PFSK-1 (cell line): ENCODE data around the gene N4BP2.

Source experiments
- FOXP2 ChIP-seq: optimal IDR thresholded peaks from 2 replicates; pipeline ENCODE3; 2011; ENCODE audit warnings: borderline replicate concordance, control low read depth, inconsistent platforms; ENCODE audit not compliant: insufficient read depth; ENCODE audit errors: extremely low read length, extremely low read depth
- POLR2AphosphoS5 ChIP-seq: IDR thresholded peaks from 2 replicates; pipeline ENCODE4 v1.6.1; 2012; ENCODE audit warnings: low read depth, mild to moderate bottlenecking, control low read depth, low read length, moderate library complexity
- SIN3A ChIP-seq: IDR thresholded peaks from 2 replicates; pipeline ENCODE4 v1.6.1; 2012; ENCODE audit warnings: mild to moderate bottlenecking, low read length, moderate library complexity, borderline replicate concordance; ENCODE audit not compliant: insufficient read depth
- TAF1 ChIP-seq: IDR thresholded peaks from 2 replicates; pipeline ENCODE4 v1.6.1; 2012; ENCODE audit warnings: low read length, control low read depth, borderline replicate concordance; ENCODE audit not compliant: insufficient read depth
- TF ChIP-seq, protein P1 (sequence below), 2 experiments: IDR thresholded peaks; 2 replicates each; pipeline versions ENCODE4 v1.6.1 to v1.8.0; 2011 to 2012; ENCODE audit warnings: low read depth in 2 of 2, low read length in 2 of 2, control low read depth in 1 of 2, inconsistent platforms in 1 of 2, mild to moderate bottlenecking in 1 of 2, moderate library complexity in 1 of 2; ENCODE audit not compliant: insufficient read depth in 1 of 2

Gene N4BP2

DNA sequence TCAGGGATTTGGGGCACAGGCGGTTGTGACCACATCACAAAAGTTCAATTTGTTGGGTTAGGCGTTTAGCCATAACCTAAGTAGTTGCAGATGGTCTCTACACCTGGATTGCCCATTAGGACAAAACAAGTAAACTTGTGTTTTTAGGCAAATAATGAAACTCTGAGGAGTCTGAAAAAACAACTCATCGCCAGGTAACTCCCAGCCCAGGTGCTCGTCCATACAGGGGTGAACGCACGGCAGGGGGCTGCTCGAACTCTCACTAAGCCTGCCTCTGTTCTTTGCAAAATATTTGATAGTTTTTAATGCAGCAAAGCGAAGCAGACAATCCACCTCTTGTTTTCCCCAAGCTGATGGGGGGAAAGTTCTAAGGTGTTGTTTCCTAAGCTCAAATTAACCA is 139.6 kb downstream of the N4BP2 start:
- TF ChIP-seq, protein P1, sequence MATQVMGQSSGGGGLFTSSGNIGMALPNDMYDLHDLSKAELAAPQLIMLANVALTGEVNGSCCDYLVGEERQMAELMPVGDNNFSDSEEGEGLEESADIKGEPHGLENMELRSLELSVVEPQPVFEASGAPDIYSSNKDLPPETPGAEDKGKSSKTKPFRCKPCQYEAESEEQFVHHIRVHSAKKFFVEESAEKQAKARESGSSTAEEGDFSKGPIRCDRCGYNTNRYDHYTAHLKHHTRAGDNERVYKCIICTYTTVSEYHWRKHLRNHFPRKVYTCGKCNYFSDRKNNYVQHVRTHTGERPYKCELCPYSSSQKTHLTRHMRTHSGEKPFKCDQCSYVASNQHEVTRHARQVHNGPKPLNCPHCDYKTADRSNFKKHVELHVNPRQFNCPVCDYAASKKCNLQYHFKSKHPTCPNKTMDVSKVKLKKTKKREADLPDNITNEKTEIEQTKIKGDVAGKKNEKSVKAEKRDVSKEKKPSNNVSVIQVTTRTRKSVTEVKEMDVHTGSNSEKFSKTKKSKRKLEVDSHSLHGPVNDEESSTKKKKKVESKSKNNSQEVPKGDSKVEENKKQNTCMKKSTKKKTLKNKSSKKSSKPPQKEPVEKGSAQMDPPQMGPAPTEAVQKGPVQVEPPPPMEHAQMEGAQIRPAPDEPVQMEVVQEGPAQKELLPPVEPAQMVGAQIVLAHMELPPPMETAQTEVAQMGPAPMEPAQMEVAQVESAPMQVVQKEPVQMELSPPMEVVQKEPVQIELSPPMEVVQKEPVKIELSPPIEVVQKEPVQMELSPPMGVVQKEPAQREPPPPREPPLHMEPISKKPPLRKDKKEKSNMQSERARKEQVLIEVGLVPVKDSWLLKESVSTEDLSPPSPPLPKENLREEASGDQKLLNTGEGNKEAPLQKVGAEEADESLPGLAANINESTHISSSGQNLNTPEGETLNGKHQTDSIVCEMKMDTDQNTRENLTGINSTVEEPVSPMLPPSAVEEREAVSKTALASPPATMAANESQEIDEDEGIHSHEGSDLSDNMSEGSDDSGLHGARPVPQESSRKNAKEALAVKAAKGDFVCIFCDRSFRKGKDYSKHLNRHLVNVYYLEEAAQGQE (IDR thresholded peaks at IDR 0.05; ENCODE audit: insufficient read depth in 1 of 2, low read depth in 2 of 2, low read length in 2 of 2): no peak
- no peak for TF ChIP-seq POLR2AphosphoS5
- TF ChIP-seq SIN3A: no peak

DNA sequence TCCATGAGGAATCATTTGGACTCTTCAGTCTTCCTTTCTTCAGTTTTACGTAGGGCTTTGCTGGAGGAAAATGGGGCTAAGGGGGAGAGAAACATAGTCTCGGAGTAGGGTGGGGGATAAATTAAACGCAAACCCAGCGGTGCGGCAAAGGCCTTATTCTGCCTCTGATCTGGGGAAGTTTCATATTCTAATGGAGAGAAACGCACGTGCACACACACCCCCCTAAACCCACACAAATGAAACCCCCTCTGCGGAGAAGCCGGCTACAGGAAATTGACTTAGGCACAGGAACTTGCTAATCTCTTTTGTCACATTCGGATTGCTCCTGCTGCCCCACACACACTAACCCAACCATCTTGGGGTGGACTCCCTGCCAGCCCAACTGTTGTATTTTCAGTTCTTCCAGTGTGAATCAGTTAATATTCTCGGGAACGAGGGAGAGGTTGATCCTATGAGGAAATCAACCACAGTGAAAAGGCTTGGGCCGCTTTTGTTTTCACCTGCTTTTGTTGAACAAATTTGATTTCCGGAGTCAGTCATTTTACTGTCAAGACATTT is 140.2 kb downstream of the N4BP2 start, which contains the start of gene RHOH:
RHOH (plus strand) TSS at position 308 of the 558 bp plus-strand sequence. CDS start 46,356 bp downstream, outside the sequence.
- TF ChIP-seq, protein P1 (IDR thresholded peaks at IDR 0.05; ENCODE audit: insufficient read depth in 1 of 2, low read depth in 2 of 2, low read length in 2 of 2): no peak
- TF ChIP-seq POLR2AphosphoS5 (no peak), SIN3A (no peak), FOXP2 (no peak), TAF1 (no peak)

DNA sequence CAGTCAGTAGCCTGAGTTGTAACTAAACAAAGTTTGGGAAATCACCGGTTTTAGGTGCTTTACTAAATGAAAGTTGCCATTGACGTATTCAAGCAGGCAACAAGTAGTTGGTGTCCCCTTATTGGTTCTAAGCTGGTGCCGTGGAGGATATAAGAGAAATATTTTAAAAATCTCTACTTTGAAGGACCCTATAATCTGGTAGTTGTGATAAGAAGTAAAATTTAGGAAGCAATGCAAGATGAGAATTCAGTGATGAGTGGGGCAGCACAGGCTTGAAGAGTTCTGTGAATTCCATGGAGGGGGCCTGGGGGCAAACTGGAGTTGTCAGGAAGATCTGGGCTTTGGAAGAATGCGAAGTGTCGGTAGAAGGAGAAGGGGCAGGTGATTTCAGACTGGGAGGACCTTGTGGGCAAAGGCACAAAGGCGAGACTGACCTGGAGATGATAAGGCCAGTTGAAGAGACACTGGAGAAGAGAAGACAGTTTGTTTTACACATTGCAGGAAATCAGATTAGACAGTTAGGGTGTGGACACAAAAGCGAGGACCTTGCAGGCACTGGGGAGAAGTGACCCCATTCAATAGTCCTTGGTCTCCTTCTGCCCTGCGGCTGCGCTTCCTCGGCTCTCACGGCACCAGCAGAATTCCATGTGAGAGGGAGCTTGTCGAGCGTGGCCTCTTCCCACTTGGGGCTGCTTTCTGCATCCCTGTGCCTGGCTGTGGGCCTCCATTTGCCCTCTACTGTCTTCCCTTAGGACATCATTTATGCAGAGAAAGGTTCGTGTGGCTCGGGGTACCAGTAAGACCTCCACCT is 141.4 kb downstream of the N4BP2 start:
- TF ChIP-seq SIN3A: no peak
- TF ChIP-seq TAF1: no peak
- TF ChIP-seq, protein P1 (IDR thresholded peaks at IDR 0.05; ENCODE audit: insufficient read depth in 1 of 2, low read depth in 2 of 2, low read length in 2 of 2): no peak
- no peak for TF ChIP-seq FOXP2
- no peak for TF ChIP-seq POLR2AphosphoS5

DNA sequence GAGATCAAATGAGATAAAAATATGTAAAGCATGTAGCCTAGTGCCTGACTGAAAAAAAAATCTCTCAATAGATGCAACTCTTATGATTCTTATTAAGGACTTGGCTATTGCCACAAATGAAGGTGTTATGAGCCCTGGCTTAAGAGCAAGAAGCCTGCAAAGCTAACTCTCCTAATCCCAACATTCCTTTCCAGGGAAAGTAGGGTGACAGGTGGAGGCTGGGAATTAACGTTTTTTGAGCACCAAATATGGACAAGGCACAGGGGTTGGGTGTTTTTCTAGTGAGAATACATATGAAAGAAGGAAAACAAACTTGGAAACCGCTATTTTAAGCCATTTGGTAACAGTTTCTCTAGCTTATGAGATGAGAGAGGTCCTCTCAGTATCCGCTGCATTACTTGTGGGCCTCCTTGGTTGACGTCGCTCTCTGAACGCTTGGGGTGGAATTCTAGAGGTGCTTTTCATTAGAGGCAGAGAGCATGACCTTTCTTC is 142.6 kb downstream of the N4BP2 start:
- no peak for TF ChIP-seq POLR2AphosphoS5
- TF ChIP-seq, protein P1 (IDR thresholded peaks at IDR 0.05; ENCODE audit: insufficient read depth in 1 of 2, low read depth in 2 of 2, low read length in 2 of 2): no peak
- no peak for TF ChIP-seq FOXP2
- no peak for TF ChIP-seq SIN3A
- no peak for TF ChIP-seq TAF1
